GM18517 (cell line): ENCODE results near the gene CAMSAP1.

Source experiments
- ATAC-seq: cut with Tn5 transposase; IDR thresholded peaks from one replicate; pipeline ENCODE4 v1.9.1; 2021; ENCODE audit warnings: mild to moderate bottlenecking, moderate library complexity; ENCODE audit not compliant: unreplicated experiment

The CAMSAP1 gene

GRCh38 chr9:135939351-135940265, 32.3 kb upstream of the CAMSAP1 start:
- no peak for ATAC-seq

DNA sequence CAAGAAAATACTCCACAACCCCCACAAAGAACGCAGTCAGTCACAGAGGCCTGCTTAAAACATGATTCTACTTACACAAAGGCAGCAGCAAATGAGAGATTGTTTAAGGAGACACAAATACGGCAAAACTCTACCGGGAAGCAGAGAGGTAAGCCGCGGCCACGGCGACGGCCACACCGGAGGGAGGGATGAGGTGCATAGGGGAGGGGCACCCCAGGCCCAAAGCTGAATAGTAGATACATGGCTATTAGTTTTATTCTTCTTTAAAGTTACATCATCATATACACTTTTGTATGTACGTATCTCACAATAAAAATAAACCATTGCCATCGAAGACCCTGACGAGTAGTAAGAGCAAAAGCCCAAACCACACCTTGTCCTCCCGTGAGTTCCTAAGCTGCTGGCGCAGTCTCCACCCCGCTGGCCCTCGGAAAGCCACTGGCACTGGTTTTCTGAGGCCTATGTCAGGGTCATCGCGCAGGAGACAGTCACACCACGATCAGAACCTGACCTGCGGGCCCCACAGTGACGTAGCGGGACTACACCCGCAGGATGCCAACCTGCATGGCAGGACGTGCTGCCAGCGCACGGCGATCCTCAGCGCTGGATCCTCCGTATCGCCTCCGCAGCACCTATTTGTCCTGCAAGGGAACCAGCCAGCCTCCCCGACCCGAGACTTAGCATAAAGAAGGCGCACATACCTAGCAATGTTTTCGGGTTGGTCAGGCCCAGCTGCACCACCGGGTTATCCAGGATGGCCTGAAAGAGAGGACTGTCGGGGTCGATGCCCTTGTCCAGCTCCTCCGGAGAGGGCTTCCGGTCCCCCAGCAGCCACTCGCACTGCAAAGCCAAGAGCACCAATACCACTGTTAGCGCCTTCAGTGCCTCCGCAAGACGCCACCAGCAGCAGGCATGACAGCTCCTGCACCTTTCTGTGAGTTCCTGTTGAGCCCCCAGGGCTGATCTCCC, 30.5 kb upstream of the CAMSAP1 start:
- no peak for ATAC-seq

DNA sequence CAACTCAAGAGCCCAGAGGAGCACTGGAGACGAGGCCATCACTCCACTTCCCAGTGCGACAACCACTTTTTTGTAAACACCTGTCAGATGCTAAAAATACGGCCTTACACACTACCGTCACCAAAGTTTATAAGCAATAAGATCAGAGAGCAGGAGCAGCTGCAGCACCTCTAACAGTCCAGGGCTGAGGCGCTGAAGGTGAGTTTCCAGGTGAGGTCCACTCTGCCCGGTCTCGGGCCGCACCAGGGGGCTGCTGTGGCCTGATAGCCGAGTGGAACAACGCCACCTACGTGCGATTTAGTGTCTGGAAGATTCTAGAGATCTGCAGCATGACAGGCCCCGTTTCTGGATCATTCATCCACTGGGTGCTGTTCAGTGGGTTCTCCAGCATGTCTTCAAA, 25.8 kb upstream of the CAMSAP1 start:
- no peak for ATAC-seq

- ATAC-seq, result no peak
Observed at GRCh38 chr9:135932656-135933055, 25.3 kb upstream of the CAMSAP1 start.

GRCh38 chr9:135931349-135931820, 24.0 kb upstream of the CAMSAP1 start:
- no peak for ATAC-seq

- no peak for ATAC-seq
Observed at GRCh38 chr9:135930446-135931345, 23.4 kb upstream of the CAMSAP1 start.

DNA sequence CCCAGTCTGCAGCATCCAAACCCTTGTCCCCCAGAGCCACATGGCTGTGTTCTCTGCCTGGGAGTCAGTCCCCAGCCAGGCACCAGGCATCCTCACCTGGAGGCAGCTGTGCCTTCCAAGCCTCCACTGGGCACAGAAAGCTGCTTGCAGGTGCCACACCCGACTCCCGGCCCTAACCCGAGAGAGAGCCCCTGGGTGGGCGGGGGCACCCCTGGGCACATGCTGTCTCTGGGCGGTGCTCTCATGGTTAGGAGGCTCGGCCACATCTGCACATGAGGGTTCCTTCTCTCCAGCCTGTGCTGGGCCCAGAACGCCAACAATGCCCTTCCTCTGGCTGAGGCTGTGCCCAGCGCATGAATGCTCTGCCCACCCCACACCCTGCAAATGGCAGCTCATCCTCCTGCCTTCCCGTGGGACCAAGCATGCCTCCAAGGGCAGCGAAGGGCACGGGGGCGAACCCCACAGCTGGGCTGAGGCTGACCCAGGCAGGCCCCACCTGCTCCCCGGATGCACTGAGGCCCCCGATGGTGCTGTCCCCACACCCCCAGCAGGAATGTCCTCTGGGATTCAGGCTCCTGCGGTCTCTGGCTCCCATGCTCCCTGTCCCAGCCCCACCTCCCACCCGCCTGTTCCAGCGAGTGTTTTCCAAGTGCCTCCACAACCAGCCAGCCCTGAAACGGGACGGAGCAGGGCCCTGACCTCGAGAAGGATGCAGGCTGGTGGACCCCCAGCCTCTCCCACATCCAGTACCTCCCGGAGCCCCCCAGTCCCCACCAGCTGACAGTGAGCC, 22.5 kb upstream of the CAMSAP1 start:
- ATAC-seq, result no peak

- ATAC-seq, result no peak
Observed at GRCh38 chr9:135928731-135929655, 21.6 kb upstream of the CAMSAP1 start.

GRCh38 chr9:135928074-135928730, 20.9 kb upstream of the CAMSAP1 start:
- no peak for ATAC-seq

DNA sequence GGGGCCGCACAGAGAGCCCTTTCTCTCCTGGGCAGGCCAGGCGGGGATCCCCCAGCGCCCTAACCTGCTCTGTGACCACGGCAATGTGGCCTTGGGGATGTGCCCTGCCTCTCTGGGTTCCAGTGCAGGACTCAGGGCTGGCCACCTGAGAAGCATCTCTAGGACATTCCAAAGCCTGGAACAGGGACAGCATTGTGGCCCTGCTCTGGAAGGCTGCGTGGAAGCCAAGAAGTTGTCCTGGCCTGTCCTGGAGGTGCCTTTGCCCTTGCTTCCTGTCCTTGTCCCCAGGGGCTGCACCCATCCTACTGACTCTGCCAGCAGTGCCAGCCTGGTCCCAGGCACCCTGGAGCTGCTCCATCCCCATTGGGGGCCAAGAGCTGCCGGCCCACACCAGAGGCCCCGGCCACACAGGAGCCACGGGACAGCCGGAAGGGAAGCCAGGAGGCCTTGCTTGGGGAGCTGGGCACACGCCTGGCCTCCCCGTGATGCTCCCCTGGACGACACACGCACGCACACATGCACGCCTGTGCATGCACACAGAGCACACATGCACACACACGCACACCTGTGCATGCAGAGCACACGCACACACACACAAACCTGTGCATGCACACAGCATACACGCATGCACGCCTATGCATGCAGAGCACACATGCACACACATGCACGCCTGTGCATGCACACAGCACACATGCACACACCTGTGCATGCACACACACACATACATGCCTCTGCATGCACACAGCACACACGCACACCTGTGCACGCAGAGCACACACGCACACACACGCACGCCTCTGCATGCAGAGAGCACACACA, 20.1 kb upstream of the CAMSAP1 start:
- no peak for ATAC-seq

DNA sequence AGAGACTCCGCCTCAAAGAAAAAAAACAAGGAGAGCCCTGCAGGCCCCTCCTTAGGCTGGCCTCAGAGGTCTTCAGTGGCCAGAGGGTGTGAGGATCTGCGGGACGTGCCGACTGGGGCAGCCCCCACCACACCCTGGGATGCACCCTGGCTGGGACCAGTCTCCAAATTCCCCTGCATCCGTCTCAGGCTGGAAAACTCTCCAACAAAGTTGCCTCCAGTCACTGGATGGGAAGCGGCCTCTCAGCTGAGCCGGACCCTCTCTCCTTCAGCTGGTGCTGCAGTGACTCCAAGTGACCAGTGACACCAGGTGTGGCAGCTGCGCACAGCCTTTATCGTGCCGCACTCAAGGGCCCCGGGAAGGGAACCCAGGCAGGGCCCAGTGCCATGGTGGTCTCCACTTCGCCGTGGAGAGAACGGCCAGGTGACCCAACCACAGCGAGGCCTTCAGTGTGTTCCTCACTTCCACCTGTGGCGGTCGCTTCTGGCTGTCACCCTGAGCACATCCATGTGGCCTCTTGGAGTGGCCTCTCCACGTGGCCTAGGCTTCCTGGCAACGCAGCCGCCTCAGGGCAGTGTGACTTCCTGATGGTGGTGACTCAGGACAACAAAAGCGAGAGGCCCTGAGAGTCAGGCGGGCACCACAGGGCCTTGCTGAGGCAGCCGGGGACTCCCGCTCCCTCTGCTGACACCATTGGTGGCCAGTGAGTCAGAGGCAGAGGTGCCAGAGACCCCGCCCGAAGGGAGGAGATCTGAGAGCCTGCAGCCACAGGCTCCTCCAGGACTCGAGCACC, 19.3 kb upstream of the CAMSAP1 start:
- ATAC-seq, result no peak

- ATAC-seq, result no peak
Observed at GRCh38 chr9:135925496-135926133, 18.3 kb upstream of the CAMSAP1 start.

GRCh38 chr9:135924628-135925338, 17.4 kb upstream of the CAMSAP1 start:
- no peak for ATAC-seq

GRCh38 chr9:135923508-135923907, 16.2 kb upstream of the CAMSAP1 start:
- ATAC-seq, result no peak

DNA sequence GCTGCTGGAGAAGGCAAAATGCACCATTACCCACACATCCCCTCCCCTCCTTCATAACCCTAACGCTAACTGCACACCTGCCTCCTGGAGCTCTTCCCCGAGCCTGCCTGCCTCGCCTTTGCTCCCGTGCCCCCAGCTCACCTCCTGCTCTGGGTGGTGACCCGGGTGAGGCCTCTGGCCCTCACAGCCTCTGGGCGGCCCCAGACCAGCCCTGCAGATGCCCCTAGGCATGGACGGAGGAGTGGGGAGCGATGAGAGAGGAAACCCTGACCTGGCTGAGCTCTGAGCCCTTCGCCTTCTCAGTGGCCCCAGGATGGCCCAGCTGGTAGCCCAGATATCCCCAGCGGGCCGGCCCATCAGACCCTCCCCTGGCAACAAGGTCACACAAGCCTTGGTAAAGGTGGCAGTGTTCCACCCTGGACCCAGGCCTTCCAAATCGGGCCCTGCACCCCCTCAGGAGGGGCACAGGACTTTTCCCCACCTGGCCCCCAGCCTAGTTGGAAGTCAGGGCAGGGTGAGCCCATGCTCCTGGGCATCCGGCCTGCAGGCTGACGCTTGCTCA, 14.5 kb upstream of the CAMSAP1 start:
- no peak for ATAC-seq
